Measurements from ENCODE around the gene NSMCE1. TPM values are rescaled to one million over a fixed set of nuclear protein-coding genes. Genes with fewer than 3 reads are reported as not detected.
A peak's percentile ranks its signal among the peaks of the same experiment; 100 is the strongest.
"Not testable (repeated sequence)": the region's sequence is repeated elsewhere in the genome, so short reads cannot be mapped to it uniquely, and the experiment has no call there.

The NSMCE1 gene
- total RNA-seq, 1 donor from 2014 or later: 72.0 TPM

DNA sequence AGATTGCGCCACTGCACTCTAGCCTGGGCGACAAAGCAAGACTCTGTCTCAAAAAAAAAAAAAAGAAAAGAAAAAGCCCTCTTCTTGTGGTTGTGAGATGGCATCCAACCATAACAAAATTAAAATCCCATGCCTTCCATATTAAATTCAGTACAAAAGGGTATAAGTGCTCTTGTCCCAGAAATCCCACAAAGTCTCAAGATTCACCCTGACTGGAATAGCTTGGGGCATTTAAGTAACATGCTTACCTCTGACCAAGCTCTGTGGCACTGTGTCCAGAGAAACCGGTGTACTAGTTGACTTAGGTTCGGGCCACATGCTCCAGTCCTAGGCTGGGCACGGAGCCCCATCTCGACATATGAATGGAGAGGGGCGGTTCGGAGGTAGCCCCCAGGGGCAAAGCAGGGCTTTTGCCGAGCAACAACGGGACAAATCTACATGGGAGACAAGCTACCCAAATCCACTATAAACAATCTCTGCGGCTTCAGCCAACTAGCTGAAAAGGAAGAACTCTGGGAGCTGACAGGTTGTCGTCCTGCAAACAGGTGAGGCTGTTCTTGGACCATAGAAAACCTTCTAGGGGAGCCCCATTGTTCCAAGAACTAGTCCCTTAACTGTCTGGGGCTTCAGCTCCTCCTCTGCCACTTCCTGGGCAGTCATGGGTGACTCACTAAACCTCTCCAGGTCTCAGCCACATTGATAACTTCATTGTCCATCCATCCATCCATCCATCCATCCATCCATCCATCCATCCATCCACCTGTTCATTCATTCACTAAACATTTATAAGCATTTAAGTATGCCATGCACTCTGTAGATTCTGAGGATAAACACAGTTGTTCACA, 34.9 kb upstream of the NSMCE1 start:
- DNase-seq (ENCODE audit: low spot score): no peak

DNA sequence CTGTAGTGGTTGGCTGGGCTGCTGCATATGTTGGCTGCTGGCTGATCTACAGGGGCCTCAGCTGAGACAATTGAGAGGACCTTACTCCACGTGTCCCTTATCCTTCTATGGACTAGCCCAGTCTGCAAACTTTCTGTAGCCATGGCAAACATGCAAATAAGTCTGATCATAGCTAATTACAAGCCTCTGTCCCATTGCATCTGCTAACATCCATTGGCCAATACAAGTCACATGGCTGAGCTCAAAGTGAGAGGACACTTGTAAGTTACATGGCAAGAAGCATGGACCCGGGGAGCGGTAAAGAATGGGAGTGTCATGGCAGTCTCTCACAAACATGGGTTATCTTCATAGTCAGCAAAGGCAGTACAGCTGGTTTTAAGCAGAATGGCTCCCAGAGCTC, 33.6 kb upstream of the NSMCE1 start:
- no peak for DNase-seq (ENCODE audit: low spot score)

DNA sequence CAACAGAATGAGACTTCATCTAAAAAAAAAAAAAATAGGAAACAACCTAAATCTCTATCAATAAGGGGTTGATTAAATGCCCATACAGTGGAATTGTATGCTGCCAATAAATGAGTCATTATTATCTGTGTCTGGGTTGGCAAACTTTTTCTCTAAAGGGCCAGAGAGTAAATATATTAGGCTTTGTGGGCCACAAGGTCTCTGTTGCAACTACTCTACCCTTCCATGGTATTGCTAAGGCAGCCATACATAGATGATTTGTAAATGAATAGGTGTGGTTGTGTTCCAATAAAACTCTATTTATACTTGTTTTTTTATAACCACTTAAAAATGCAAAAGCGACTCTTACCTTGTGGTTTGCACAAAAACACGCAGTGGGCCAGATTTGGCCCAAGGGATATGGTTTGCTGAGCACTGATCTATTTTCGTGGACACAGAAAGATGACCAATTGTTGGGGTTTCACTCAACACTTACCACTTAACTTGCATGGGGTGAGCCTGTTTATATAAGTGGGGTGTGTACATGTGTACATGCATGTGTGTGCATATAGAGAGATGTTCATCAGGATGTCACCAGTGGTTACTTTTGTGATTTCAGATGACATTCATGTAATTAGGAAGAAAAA, 32.8 kb upstream of the NSMCE1 start:
- no peak for DNase-seq (ENCODE audit: low spot score)

DNA sequence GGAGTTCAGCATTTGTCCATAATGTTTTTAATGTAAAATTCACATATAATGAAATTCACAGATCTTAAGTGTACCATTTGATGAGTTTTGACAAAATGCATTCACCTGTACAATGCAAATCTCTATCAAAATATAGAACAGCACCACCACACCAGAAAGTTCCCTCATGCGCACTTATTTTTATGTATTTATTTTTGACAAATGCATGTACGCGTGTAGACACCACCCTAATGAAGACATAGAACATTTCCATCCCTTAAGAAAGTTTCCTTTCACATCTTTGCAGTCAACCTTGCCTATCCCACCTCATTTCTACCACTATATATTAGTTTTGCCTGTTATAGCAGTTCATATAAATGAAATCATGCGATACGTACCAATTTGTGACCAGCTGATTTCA, 29.6 kb upstream of the NSMCE1 start:
- no peak for DNase-seq (ENCODE audit: low spot score)

DNA sequence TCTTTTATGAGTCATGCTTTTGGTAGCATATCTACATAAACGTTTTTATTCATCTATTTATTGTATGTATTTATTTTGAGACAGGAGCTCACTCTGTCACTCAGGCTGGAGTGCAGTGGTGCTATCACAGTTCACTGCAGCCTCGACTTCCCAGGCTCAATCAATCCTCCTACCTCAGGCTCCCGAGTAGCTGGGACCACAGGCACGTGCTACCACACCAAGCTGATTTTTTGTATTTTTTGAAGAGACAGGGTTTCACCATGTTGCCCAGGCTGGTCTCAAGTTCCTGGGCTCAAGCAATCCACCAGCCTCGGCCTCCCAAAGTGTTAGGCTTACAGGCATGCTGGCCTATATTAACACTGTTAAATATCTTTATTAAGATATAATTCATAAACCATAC, 24.8 kb upstream of the NSMCE1 start:
- DNase-seq (ENCODE audit: low spot score): no peak

DNA sequence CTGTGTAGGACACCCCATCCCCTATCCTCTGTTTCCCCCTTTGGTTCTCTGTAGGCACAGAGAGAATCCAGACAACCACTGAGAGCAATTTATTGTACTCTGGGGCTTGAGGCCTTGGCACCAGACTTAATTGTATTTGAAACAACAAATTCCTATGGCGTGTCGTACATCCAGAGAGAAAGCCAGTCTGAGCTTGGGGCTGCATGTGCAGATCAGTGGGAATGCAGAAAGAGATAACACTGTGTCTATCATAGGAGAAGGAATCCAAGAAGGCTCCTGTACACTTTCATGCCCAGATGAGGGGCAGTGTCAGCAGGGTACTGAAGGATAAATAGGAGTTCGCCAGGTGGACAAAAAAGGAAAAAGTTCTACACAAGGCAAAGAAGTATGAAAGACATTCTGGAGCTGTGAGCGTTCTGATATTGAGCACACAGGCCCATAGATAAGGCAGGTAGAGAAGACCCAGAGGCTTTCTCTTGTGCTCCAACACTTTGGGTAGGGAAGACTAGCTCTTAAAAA, 23.2 kb upstream of the NSMCE1 start:
- no peak for DNase-seq (ENCODE audit: low spot score)

DNA sequence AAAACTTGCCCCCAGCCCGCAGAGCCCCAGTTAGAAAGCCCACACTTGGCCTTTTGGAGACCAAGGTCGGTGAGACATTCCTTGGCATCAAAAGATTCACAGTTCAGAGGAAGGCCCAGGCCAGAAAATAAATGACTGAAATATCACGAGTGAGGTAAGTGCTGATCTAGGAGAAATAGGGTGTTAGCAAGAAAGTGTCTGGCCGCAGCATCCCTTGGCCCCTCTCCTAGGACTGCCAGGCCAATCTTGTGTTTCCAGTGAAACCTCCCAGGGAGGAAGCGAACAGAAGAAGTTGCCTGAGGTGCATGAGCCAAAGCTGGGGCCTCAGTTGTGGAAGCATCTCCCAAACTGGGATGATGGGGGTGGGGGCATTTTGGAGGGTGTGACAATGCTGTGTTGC, 22.5 kb upstream of the NSMCE1 start:
- DNase-seq (ENCODE audit: low spot score): no peak

DNA sequence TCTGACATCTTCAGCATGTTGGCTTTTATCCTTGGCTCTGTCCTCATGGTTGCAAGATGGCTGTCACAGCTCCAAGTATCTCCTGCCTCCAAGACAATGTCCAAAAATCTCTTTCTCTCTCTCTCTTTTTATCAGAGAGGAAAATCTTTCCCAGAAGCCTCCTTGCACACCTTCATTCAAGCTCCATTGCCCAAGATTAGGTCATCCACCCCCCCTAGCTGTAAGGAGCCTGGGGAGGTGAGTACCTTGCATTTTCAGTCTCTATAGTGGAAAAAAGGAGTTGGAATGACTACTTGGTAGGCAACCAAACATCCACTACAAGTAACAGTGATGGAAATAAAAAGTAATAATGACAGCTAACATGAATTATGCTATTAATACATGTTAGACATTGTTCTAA, 22.0 kb upstream of the NSMCE1 start:
- DNase-seq (ENCODE audit: low spot score): no peak

DNA sequence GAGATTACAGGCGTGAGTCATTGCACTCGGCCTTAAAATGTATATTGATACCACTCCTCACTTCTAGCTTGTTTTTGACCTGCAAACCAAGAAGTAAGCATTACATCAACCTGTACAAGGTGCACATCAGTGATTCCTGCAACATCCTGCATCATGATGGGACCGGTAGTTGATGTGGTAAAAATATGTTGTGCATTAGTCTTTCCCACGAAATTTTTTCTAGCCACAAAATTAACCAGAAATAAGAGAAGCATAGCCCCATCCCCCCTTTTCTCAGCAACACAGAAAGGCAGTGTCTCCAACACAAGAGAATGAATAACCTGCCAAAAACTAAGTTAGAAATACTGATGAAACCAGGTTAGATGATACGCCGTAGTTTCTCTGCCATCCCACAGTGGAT, 21.1 kb upstream of the NSMCE1 start:
- no peak for DNase-seq (ENCODE audit: low spot score)

DNA sequence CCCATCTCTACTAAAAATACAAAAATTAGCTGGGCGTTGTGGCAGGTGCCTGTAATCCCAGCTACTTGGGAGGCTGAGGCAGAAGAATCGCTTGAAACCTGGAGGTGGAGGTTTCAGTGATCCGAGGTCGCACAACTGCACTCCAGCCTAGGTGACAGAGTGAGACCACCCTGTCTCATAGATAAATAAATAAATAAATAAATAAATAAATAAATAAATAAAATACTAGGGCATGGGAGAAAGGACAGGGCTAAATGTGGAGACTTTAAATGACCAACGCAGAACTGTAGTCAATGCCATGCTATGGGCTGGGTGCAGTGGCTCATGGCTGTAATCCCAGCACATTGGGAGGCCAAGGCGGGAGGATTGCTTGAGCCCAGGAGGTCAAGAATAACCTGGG, 19.7 kb upstream of the NSMCE1 start:
- DNase-seq (ENCODE audit: low spot score): not testable (repeated sequence)

DNA sequence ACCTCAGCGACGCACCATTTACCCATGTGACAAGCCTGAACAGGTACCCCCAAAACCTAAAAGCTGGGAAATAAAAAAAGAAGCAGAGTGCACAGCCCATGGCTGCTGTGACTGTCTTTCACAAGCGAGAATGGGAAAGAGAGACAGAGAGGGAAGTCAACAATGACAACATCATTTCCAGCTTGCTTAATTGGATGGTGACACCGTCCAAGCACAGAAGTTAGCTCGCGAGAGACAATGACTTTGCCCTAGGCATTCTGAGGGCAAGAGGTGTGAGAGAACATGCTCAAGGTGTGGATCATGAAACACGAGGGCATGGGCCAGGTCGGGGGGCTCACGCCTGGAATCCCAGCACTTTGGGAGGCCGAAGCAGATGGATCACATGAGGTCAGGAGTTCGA, 19.3 kb upstream of the NSMCE1 start:
- DNase-seq (ENCODE audit: low spot score): no peak

DNA sequence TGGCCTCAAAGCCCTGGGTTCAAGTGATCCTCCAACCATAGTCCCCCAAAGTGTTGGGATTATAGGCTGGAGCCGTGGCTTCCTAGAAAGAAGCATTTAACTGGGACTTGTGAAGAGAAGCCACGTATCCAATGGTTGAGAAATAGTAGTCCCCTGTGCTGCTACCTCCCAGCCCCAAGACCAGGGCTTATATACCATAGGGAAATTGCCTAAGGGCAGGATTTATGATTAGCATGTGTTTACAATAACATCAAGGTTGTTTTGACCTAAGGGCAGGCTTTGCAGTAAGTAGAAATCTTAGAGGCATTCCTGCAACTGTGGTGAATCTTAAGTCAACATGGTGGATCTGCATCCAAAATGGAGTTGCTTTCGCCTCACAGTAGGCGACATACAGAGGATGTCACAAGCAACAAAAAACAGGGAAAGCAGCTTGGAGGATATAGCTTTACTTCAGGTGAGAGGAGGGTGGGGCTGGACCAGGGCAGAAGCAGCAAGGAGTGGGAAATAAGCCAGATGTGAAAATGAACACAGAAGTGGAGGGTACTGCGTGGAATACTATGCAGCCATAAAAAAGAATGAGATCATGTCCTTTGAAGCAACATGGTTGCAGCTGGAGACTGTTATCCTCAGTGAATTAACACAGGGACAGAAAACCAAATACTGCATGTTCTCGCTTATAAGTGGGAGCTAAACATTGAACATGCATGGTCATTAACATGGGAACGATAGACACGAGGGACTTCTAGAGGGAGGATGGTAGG, 18.7 kb upstream of the NSMCE1 start:
- no peak for DNase-seq (ENCODE audit: low spot score)

DNA sequence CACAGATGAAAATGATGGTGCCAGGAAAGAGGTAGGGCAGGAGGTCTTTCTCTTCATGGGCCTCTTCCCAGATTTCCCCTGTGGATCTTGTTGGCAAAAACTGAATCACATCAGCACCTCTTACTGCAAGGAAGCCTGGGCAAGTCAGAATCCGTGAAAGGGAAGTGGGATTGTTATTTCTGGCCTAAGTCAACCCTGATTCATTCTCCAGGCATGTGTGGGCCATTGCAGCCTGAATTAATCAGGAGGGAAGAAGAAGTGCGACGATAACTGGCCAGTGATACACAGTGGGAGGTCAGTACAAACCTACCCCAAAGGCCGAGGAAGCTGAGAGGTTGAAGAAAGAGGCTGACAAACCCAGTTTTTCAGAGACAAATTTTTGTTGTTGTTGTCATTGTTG, 17.9 kb upstream of the NSMCE1 start:
- DNase-seq (ENCODE audit: low spot score): no peak

DNA sequence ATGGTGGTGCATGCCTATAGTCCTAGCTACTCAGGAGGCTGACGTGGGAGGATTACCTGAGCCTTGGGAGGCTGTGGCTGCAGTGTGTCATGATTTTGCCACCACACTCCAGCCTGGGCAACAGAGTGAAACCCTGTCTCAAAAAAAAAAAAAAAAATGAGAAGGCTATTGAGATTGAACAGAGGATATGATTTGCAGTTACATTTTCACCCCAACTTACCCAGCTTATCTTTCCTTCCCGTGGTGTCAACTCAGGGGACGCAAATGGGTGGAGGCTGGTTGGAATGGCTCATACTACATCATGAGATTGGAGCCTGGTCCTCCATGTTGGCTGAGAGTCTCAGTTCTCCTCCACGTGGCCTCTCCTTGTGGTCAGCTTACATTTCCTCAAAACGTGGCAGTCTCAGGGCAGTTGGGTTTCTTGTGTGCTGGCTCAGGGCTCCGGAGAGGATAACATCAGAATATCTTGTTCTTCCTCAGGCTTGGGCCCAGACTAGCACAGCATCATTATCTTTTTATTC, 17.2 kb upstream of the NSMCE1 start:
- peak; percentile 49 for DNase-seq (ENCODE audit: low spot score)

DNA sequence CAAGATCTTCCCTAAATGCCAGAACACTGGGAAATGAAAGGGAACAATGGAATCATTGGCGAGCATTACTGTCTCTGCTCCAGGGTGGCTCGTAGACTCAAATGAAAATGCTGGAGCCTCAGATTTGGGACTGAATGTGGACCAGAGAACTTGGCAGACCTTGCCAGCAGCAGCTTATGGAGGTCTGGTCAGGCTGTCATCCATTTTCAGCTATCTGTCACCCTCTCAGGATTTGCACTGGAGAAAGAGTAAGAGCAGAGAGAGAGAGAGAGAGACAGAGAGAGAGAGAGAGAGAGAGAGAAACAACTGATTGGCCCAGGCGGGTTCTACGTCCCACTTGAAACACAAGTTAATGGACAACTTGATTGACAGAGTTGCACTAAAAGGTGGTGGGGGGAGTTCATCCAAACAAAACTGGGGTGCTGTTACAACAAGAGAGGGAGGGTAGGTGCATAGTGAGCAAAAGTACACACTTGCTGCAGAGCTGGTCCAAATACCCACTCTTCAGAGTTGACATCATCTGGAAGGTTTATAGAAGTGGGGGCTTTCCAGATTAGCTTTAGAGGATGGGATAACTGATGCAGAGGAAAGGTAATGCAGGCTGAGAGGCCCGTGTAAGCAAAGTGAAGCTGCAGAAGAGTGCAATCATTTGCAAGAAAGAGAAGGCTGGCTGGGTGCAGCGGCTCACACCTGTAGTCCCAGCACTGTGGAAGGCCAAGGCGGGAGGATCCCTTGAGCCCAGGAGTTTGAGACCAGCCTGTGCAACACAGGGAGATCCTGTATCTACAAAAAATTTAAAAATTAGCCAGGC, 16.5 kb upstream of the NSMCE1 start:
- no peak for DNase-seq (ENCODE audit: low spot score)

DNA sequence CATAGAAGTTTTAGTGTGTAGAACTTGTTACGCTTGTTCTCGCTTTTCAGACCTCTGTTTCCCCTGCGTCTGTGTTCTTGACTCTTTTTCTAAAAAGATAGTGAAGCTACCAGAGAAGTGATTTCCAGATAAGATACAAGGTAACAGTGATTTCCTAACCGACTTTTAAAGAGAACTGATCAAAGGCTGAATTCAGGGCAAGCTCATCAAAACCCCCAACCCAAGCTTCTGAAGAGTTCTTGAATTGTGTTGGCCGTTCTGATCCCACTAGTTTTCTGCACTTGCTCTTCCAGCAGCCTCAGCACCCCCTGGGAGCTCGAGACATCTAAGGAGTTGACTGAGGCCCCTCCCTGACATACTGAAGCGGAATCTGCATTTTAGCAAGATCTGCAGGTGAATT, 12.7 kb upstream of the NSMCE1 start:
- no peak for DNase-seq (ENCODE audit: low spot score)

DNA sequence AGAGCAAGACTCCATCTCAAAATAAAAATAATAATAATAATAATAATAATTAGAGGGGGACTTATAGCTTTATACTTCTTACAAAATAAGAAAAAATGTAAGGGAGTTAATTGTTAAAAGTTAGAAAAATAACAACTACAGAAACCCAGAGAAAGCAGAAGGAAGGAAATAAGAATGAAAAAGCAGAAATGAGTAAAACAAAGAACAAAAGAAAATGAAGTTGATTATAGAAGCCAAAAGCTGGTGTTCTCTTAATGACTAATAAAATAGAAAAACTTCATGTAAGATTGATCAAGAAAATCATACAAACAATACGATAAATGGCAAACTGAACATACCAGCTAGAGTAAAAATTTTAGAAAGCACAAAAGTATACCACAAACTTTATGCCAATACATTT, 6.8 kb upstream of the NSMCE1 start:
- DNase-seq (ENCODE audit: low spot score): no peak

DNA sequence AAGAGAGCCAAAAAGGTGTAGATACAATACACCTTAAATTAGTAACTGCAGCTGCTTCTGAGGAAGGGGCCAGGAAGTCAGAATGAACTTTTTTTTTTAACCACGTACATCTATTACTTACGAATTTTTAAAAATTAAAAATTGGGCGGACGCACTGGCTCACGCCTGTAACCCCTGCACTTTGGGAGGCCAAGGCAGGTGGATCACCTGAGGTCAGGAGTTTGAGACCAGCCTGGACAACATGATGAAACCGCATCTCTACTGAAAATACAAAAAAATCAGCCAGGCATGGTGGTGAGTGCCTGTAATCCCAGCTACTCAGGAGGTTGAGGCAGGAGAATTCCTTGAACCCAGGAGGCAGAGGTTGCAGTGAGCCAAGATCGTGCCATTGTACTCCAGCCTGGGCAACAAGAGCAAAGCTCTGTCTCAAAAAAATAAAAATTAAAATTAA, 5.9 kb upstream of the NSMCE1 start:
- DNase-seq (ENCODE audit: low spot score): not testable (repeated sequence)

DNA sequence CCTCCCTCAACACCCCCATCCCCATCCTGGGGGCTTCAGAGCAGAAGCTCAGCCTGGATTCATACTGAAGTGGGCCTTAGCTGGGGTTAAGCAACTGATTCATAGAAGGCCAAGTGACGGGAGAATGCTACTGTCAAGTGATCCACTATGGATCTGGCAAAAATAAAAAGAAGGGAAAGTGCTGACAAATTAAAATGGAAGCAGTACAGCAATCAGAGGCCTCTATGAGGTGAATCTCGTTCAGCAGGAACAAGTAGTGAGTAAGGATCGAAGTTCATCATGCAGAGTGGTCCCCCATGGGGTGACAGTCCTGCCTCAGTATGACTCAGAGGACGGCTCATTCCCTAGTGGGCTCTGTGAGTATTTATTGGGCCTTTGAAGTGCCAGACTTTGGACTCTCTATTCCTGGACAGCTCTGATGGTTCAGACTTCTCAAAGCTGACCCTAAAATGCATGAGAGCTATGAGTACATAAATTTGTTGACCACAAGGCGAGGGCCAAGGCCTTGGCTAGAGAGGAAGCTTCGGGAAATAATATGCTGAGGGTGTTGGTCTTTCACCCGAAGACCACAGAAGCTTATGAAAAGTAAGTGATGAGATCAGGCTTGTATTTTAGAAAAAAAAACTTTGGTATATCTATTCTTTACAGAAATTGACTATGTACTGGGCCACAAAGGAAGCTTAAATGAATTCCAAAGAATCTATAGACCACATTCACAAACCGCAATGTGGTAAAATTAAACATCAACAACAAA, 5.3 kb upstream of the NSMCE1 start:
- peak; percentile 34 for DNase-seq (ENCODE audit: low spot score)

DNA sequence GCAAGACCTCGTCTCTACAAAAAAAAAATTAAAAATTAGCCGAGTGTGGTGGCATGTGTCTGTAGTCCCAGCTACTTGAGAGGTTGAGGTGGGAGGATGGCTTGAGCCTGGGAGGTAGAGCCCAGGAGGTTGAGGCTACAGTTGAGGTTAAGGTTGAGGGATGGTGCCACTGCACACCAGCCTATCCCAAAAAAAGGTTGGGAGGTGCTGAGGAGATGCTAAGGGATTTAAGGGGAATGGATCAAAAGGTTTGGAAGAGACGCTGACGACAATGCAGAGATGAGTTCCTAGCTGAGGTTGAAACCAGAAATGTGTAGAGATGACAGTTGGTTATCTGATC, 4.7 kb upstream of the NSMCE1 start:
- no peak for DNase-seq (ENCODE audit: low spot score)

DNA sequence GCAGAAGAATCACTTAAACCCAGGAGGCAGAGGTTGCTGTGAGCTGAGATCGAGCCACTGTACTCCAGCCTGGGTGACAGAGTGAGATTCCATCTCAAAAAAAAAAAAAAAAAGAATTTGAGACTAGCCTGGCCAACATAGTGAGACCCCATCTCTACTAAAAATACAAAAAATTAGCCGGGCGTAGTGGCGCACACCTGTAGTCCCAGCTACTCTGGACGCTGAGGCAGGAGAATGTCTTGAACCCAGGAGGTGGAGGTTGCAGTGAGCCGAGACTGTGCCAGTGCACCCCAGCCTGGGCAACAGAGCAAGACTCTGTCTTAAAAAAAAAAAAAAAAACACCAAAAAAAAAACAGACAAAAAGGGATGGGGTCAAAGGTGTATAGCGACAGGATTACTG, 4.1 kb upstream of the NSMCE1 start:
- DNase-seq (ENCODE audit: low spot score): not testable (repeated sequence)

Measured in mucosa of gallbladder (tissue), 1 donor.